GOT3 (cell line): ENCODE data around the gene DPY19L2.
"Not testable (repeated sequence)": the region's sequence is repeated elsewhere in the genome, so short reads cannot be mapped to it uniquely, and the experiment has no call there.

Experiments
- DNase-seq: peaks from one replicate; lab custom pipeline; 2025; ENCODE audit warnings: mixed read lengths; lab: John Stamatoyannopoulos, UW

Gene DPY19L2

GRCh38 chr12:63658501-63658900 is 9.8 kb downstream of the DPY19L2 start:
- DNase-seq: not testable (repeated sequence)

- DNase-seq: not testable (repeated sequence)
These were observed 11.9 kb downstream of the DPY19L2 start for GRCh38 chr12:63656407-63656806.

- DNase-seq: not testable (repeated sequence)
These were observed 12.6 kb downstream of the DPY19L2 start for GRCh38 chr12:63655543-63656257.

- not testable (repeated sequence) for DNase-seq
These were observed 13.8 kb downstream of the DPY19L2 start for GRCh38 chr12:63654481-63654880.

- not testable (repeated sequence) for DNase-seq
These were observed 18.8 kb downstream of the DPY19L2 start for GRCh38 chr12:63649517-63649916.

- not testable (repeated sequence) for DNase-seq
These were observed 24.7 kb downstream of the DPY19L2 start for GRCh38 chr12:63643381-63644140.

GRCh38 chr12:63624258-63624657 is 44.0 kb downstream of the DPY19L2 start:
- not testable (repeated sequence) for DNase-seq

- not testable (repeated sequence) for DNase-seq
These were observed 52.7 kb downstream of the DPY19L2 start for GRCh38 chr12:63615544-63615943.

GRCh38 chr12:63611285-63611684 is 57.0 kb downstream of the DPY19L2 start:
- not testable (repeated sequence) for DNase-seq

- DNase-seq: not testable (repeated sequence)
These were observed 59.0 kb downstream of the DPY19L2 start for GRCh38 chr12:63609281-63609680.

- DNase-seq: not testable (repeated sequence)
These were observed 63.3 kb downstream of the DPY19L2 start for GRCh38 chr12:63604985-63605384.

- not testable (repeated sequence) for DNase-seq
These were observed 73.5 kb downstream of the DPY19L2 start for GRCh38 chr12:63594828-63595227.

GRCh38 chr12:63584426-63584825 is 83.9 kb downstream of the DPY19L2 start:
- not testable (repeated sequence) for DNase-seq

- not testable (repeated sequence) for DNase-seq
These were observed 85.0 kb downstream of the DPY19L2 start for GRCh38 chr12:63583289-63583688.

- DNase-seq: not testable (repeated sequence)
These were observed 90.7 kb downstream of the DPY19L2 start for GRCh38 chr12:63577631-63578030.

- not testable (repeated sequence) for DNase-seq
These were observed 96.3 kb downstream of the DPY19L2 start for GRCh38 chr12:63572038-63572437.

- not testable (repeated sequence) for DNase-seq
These were observed 109.8 kb downstream of the DPY19L2 start for GRCh38 chr12:63558445-63558844.

GRCh38 chr12:63551397-63551796 is 116.9 kb downstream of the DPY19L2 start:
- not testable (repeated sequence) for DNase-seq

GRCh38 chr12:63549034-63549433 is 119.3 kb downstream of the DPY19L2 start:
- not testable (repeated sequence) for DNase-seq

GRCh38 chr12:63545298-63545916 is 122.9 kb downstream of the DPY19L2 start:
- DNase-seq: not testable (repeated sequence)

- not testable (repeated sequence) for DNase-seq
These were observed 129.6 kb downstream of the DPY19L2 start for GRCh38 chr12:63538656-63539055.

- not testable (repeated sequence) for DNase-seq
These were observed 130.5 kb downstream of the DPY19L2 start for GRCh38 chr12:63537838-63538237.
